ENCODE data around the gene PRR3.

DNA sequence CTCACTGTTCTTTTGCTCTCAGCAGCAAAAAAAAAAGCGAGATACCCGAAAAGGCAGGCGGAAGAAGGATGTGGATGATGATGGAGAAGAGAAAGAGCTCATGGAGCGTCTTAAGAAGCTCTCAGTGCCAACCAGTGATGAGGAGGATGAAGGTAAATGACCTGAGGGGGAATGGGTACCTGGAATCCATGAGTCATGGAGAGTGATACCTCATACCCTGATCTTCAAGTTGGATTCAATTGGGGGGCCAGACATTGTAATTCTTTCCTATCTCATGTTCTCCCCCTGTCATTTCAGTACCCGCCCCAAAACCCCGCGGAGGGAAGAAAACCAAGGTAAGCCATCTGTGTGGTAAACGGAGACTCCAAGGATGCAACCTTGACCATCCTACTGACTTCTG, 21.0 kb downstream of the PRR3 start:
- TF ChIP-seq ZFP3 (CRISPR knock-in tag; IDR thresholded peaks at IDR 0.05) = no peak
- TF ChIP-seq ARNTL (CRISPR knock-in tag; IDR thresholded peaks at IDR 0.05; ENCODE audit: borderline replicate concordance, low read depth) = no peak
- no peak for TF ChIP-seq ZFP30 (CRISPR knock-in tag; IDR thresholded peaks at IDR 0.05)
